ENCODE data around the gene POLR3H.

Gene POLR3H

GRCh38 chr22:41517172-41518047 is 26.9 kb downstream of the POLR3H start:
- no peak for DNase-seq (ENCODE audit: low read depth in 2 of 2)

DNA sequence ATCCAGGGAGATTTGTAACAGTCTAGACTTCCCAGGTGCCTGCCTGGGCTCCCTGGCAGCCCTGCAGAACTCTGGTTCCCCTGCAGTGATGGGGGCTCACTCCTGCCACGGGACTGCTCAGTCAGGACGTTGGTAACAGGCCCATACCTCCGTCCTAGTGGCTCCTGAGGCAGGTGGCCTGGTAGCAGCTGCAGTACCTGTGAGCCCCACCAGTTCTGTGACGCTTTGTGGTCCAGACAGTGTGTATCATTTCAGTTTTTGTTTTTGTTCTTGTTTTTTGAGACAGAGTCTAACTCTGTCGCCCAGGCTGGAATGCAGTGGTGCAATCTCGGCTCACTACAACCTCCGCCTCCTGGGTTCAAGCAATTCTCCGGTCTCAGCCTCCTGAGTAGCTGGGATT is 27.8 kb downstream of the POLR3H start:
- DNase-seq (ENCODE audit: low read depth in 2 of 2), result no peak

- DNase-seq (ENCODE audit: low read depth in 2 of 2), result no peak
These were observed 30.9 kb downstream of the POLR3H start for GRCh38 chr22:41513391-41513790.

DNA sequence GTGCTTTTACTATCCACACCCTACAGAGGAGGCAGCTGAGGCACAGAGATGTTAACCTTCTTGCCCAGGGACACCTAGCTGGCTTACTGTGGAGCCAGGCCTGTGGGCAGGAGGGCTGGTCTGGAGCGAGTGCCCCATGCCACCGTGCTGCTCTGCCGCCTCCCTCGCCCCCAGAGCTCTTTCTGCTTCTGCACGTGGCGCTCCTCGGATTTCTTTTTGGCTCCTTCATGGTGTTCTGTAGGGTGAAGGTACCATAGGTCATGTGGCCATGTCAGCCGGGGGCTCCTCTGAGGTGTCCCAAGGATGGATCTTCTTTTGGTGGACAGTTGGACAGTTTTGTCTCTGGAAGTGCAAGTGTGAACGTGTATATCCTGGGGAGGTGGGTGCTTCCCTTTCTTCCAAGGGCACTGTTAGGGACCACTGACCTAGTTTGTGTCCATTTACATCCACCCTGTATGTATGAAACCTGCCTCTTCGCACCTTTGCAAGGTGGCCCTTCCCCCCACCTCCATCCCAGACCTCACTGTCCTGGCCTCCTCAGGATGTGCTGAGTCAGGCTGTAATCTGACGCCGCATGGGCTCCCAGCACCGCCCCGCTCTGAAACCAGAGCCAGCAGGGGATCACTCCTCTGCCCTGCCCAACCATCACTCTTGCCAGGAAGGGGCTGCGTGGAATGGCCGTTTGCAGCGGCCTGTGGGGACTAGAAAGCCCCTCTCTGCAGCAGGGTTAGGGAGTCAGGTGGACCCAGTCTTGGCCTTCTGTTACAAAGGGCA is 31.7 kb downstream of the POLR3H start:
- no peak for DNase-seq (ENCODE audit: low read depth in 2 of 2)

- DNase-seq (ENCODE audit: low read depth in 2 of 2), result no peak
These were observed 32.7 kb downstream of the POLR3H start for GRCh38 chr22:41511521-41511968.

- DNase-seq (ENCODE audit: low read depth in 2 of 2), result no peak
These were observed 35.5 kb downstream of the POLR3H start for GRCh38 chr22:41508770-41509170.

GRCh38 chr22:41507330-41508063 is 36.8 kb downstream of the POLR3H start:
- no peak for DNase-seq (ENCODE audit: low read depth in 2 of 2)

DNA sequence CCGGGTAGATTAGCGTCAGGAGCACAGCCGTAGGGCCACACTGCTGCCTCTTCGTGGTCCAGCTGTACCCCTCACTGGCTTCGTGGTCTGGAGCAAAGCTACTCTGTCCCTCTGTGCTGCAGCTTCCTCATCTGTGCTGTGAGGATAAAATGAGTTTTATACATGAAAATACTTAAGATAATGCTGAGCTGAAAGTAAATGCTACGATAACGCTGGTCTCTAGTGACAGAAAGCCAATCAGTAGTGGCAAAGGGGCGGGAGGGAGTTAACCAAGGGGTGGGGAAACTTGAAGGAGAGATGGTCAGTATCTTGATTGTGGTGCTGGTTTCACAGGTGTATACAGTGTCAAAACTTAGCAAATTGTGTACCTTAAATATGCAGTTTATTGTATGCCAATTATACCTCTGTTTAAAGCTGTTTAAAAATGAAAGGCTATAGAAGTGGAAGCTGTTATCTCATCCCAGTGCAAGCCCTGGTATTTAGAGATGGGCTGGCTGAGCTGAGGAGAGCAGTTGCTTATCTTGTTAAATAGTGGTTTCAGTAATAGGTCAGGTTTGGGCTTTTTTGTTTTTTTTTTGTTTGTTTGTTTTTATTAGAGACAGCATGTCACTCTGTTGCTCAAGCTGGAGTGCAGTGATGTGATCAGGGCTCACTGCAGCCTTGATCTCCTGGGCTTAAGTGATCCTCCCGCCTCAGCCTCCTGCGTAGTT is 38.6 kb downstream of the POLR3H start:
- no peak for DNase-seq (ENCODE audit: low read depth in 2 of 2)

GRCh38 chr22:41504816-41505215 is 39.5 kb downstream of the POLR3H start:
- no peak for DNase-seq (ENCODE audit: low read depth in 2 of 2)

GRCh38 chr22:41504397-41504796 is 39.9 kb downstream of the POLR3H start:
- DNase-seq (ENCODE audit: low read depth in 2 of 2), result no peak

DNA sequence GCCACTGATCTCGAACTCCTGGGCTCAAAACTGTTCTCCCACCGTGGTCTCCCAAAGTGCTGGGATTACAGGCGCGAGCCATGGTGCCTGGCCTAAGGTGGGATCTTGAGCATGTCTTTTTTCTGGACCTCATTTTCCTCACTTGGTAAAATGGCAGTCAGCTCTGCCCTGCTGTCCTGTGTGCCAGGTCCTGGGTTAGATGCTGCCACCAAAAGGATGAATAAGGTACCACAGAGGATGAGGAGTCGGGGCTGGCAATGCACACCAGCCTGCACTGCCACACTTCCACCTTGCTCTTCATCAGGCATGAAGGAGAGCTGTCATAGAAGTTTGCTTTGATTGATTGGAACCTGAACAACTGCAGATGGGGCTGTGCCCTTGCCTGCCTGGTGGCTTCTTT is 43.1 kb downstream of the POLR3H start:
- no peak for DNase-seq (ENCODE audit: low read depth in 2 of 2)

DNA sequence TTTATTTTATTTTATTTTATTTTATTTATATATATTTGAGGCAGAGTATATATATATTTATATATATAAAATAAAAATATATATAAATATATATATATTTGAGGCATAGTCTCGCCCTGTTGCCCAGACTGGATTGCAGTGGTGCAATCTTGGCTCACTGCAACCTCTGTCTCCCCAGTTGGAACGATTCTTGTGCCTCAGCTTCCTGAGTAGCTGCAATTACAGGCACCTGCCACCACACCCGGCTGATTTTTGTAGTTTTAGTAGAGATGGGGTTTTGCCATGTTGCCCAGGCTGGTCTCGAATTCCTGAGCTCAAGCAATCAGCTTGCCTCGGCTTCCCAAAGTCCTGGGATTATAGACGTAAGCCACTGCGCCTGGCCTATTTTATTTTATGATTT is 44.0 kb downstream of the POLR3H start:
- no peak for DNase-seq (ENCODE audit: low read depth in 2 of 2)

- no peak for DNase-seq (ENCODE audit: low read depth in 2 of 2)
These were observed 44.5 kb downstream of the POLR3H start for GRCh38 chr22:41499624-41500280.

DNA sequence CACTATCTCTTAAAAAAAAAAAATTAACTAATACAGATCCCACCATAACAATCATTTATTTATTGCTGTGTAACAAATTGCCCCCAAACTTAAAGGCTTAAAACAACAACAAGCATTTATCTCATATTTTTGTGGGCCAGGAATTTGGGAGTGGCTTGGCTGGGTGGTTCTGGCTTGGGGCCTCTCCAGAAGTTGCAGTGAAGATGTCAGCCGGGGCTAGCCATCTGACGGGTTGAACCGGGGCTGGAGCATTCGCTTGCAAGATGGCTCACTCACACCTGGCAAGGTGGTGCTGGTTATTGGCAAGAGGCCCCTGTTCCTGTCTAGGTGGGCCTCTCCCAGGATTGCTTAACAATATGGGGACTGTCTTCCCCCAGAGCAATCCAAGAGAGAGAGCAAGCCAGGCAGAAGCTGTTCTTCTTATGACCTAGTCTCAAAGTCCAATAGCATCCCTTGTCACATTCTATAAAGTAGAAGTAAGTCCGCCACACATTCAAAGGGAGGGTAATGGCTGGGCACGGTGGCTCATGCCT is 45.9 kb downstream of the POLR3H start:
- DNase-seq (ENCODE audit: low read depth in 2 of 2), result no peak

- no peak for DNase-seq (ENCODE audit: low read depth in 2 of 2)
These were observed 52.7 kb downstream of the POLR3H start for GRCh38 chr22:41491374-41492100.

GRCh38 chr22:41488596-41489385 is 55.5 kb downstream of the POLR3H start:
- no peak for DNase-seq (ENCODE audit: low read depth in 2 of 2)

DNA sequence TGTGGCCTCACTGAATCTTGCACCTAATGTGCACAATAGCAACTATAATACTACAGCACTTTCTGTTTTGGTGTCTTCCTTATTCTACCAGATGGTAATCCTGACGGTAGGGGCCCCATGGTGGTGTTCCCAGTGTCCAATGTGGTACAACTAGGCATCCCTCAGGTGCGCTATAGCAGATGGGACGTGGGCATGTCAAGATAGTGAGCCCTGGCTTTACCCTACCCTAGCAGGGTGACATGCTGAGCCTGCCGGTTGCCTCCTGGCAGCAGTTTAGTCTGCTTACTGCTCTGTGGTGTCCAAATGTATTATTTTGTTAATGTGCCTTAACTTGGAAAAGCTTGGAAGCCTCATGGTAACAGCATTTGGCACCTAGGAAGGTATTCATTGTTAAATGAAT is 56.2 kb downstream of the POLR3H start:
- DNase-seq (ENCODE audit: low read depth in 2 of 2), result no peak

- DNase-seq (ENCODE audit: low read depth in 2 of 2), result no peak
These were observed 57.0 kb downstream of the POLR3H start for GRCh38 chr22:41487037-41487935.
